ENCODE measurements around the gene BTBD3. TPM values are rescaled to one million over a fixed set of nuclear protein-coding genes. Genes with fewer than 3 reads are reported as not detected.

The BTBD3 gene
- total RNA-seq, 2 experiments from 2014 or later = 0.82 TPM; not detected in 1

GRCh38 chr20:11926292-11926998, 8.8 kb downstream of the BTBD3 start:
- CTCF ChIA-PET (ENCODE audit: unreplicated experiment) = no interaction called here
- TF ChIP-seq CTCF (conservative IDR thresholded peaks at IDR 0.05; ENCODE audit: low read length) (no peak), EZH2phosphoT487 (IDR thresholded peaks at IDR 0.05; ENCODE audit: borderline replicate concordance, low read depth, low read length) (no peak)

GRCh38 chr20:11929947-11930346, 12.3 kb downstream of the BTBD3 start:
- intact Hi-C loops (cut with micrococcal nuclease; ENCODE audit: unreplicated experiment) = no loop called here
- no peaks in the 10 kb centered on the region for H3K36me3 ChIP-seq (ENCODE audit: insufficient read depth, low read length)
- no peak overlapping the region for H3K27ac ChIP-seq (ENCODE audit: low read depth, low read length, poor library complexity, severe bottlenecking)
- H4K20me1 ChIP-seq (ENCODE audit: insufficient read depth, low read length) = no peaks in the 10 kb centered on the region
- DNase-seq (ENCODE audit: low spot score) = no peak
- CTCF ChIA-PET (ENCODE audit: unreplicated experiment) = no interaction called here
- no peak overlapping the region for H3K4me2 ChIP-seq (ENCODE audit: low read length)
- H3K9me2 ChIP-seq (ENCODE audit: insufficient read depth, low read length) = no peaks in the 10 kb centered on the region
- no peak overlapping the region for H2AFZ ChIP-seq (ENCODE audit: low read length)
- H3K9me3 ChIP-seq (ENCODE audit: low read length) = no peaks in the 10 kb centered on the region
- no peak for TF ChIP-seq CTCF (conservative IDR thresholded peaks at IDR 0.05; ENCODE audit: low read length)
- no peaks in the 10 kb centered on the region for H3K4me1 ChIP-seq (ENCODE audit: insufficient read depth, low read length, poor library complexity, severe bottlenecking)
- no peak overlapping the region for H3K4me3 ChIP-seq (ENCODE audit: low read depth, low read length, poor library complexity, severe bottlenecking)
- POLR2A ChIA-PET = no interaction called here
- no peaks in the 10 kb centered on the region for H3K79me2 ChIP-seq (ENCODE audit: insufficient read depth, low read depth, low read length)
- no TSS peak for BruUV-seq (replicated peaks)

More at GRCh38 chr20:11926292-11926998, 8.8 kb downstream of the BTBD3 start:
- Histone ChIP-seq H3K79me2 (ENCODE audit: insufficient read depth, low read depth, low read length) (no peaks in the 10 kb centered on the region), H2AFZ (ENCODE audit: low read length) (no peak overlapping the region), H3K4me1 (ENCODE audit: insufficient read depth, low read length, poor library complexity, severe bottlenecking) (no peaks in the 10 kb centered on the region), H3K27ac (ENCODE audit: low read depth, low read length, poor library complexity, severe bottlenecking) (no peak overlapping the region), H4K20me1 (ENCODE audit: insufficient read depth, low read length) (no peaks in the 10 kb centered on the region), H3K9me2 (ENCODE audit: insufficient read depth, low read length) (no peaks in the 10 kb centered on the region), H3K4me2 (ENCODE audit: low read length) (no peak overlapping the region), H3K4me3 (ENCODE audit: low read depth, low read length, poor library complexity, severe bottlenecking) (no peak overlapping the region), H3K36me3 (ENCODE audit: insufficient read depth, low read length) (no peaks in the 10 kb centered on the region), H3K9me3 (ENCODE audit: low read length) (no peaks in the 10 kb centered on the region)
- intact Hi-C loops (cut with micrococcal nuclease; ENCODE audit: unreplicated experiment) = no loop called here
- no TSS peak for BruUV-seq (replicated peaks)
- no peak for DNase-seq (ENCODE audit: low spot score)
- POLR2A ChIA-PET = no interaction called here

All from OCI-LY7 (cell line).